H1 (cell line): ENCODE data around the gene COPS7A. TPM values are rescaled to one million over a fixed set of nuclear protein-coding genes. Genes with fewer than 3 reads are reported as not detected.

ENCODE experiments used
- JUND ChIP-seq: IDR thresholded peaks from 2 replicates; pipeline ENCODE4 v1.6.1; 2011; ENCODE audit warnings: mild to moderate bottlenecking, improper control_type of control experiment, low read length
- polyA plus RNA-seq, 7 experiments: library from polyadenylated mRNA; depleted of rRNA in 3 of 7; stranded (reverse) in 5 of 7; unstranded in 2 of 7; fragments of >200 nt in 5 of 7; fragments of 200-250 nt in 2 of 7; gene quantifications; 1 replicate in 5 of 7; 2 replicates in 1 of 7; 4 replicates in 1 of 7; pipeline versions ENCODE4 v1.2.1 to v1.2.3, GENCODE V29; 2011 to 2013; ENCODE audit warnings: missing spikeins in 2 of 7, mixed read lengths in 2 of 7
- total RNA-seq: library from RNA; stranded (reverse); fragmentation: NEBNext Ultra II Directional; extraction: Animal tissue kit (Norgen Biotek cat#: 25700); gene quantifications from 2 replicates; pipeline ENCODE4 v1.2.1, GENCODE V29; 2021

COPS7A gene
- total and polyA plus RNA-seq, 2 of the 8 experiments (the other 6 are each of a cell fraction or from before 2014, with no cell fraction given): 44.5 to 95.9 TPM

GRCh38 chr12:6753772-6754356 lies 30.0 kb downstream of the COPS7A start (continued):
- TF ChIP-seq JUND: no peak; the same call in 1 of the 2 replicates
